ENCODE results near the gene BBOX1. TPM values are rescaled to one million over a fixed set of nuclear protein-coding genes. Genes with fewer than 3 reads are reported as not detected.

BBOX1 gene
- total and polyA plus RNA-seq, 2 donors (not counting 3 experiments of a cell fraction or from before 2014, with no cell fraction given) = not detected

GRCh38 chr11:27011560-27012233, 28.9 kb upstream of the BBOX1 start:
- intact Hi-C loops (cut with micrococcal nuclease) = no loop called here
- FAIRE-seq (no peak), DNase-seq (ENCODE audit: low read depth, low spot score) (no peak)
- no peaks in the 10 kb centered on the region for H3K9me3 ChIP-seq (replicated peaks; ENCODE audit: control insufficient read depth, insufficient read depth, low read length)
- H3K36me3 ChIP-seq (ENCODE audit: control insufficient read depth in 2 of 2, extremely low read depth in 1 of 2, insufficient read depth in 2 of 2, low read length in 2 of 2) = no peaks in the 10 kb centered on the region
- no peak overlapping the region for H2AFZ ChIP-seq (ENCODE audit: low read depth, low read length)
- BruUV-seq (replicated peaks) = no TSS peak
- no peak overlapping the region for H3K27ac ChIP-seq (ENCODE audit: insufficient read depth, low read depth, low read length)
- no peaks in the 10 kb centered on the region for H3K4me1 ChIP-seq (ENCODE audit: control insufficient read depth, extremely low read depth, insufficient read depth, low read length)
- no peaks in the 10 kb centered on the region for H3K79me2 ChIP-seq (ENCODE audit: control insufficient read depth, insufficient read depth, low read length)
- dilution Hi-C loops (cut with MboI; ENCODE audit: extremely low pct_ligation_motif_present, low sequenced_read_pairs) = no loop called here
- H3K9ac ChIP-seq (replicated peaks; ENCODE audit: extremely low read depth, insufficient read depth, low read length) = no peak overlapping the region
- H3K9me1 ChIP-seq (replicated peaks; ENCODE audit: control insufficient read depth, extremely low read depth, insufficient read depth, low read length) = no peaks in the 10 kb centered on the region
- no peaks in the 10 kb centered on the region for H4K20me1 ChIP-seq (replicated peaks; ENCODE audit: control insufficient read depth, extremely low read depth, insufficient read depth, low read length)
- CTCF ChIA-PET = no interaction called here
- no peaks in the 10 kb centered on the region for H3K27me3 ChIP-seq (ENCODE audit: control insufficient read depth in 2 of 2, insufficient read depth in 2 of 2, low read length in 2 of 2)
- H3K4me3 ChIP-seq (replicated peaks in 1 of 3; ENCODE audit: insufficient read depth in 1 of 3, low read depth in 1 of 3, low read length in 3 of 3) = no peak overlapping the region
- POLR2A ChIA-PET = no interaction called here
- TF ChIP-seq MAX (IDR thresholded peaks at IDR 0.05; ENCODE audit: insufficient read depth, insufficient read length) = no peak
- no peak for TF ChIP-seq POLR2AphosphoS5 (IDR thresholded peaks at IDR 0.05; ENCODE audit: insufficient read depth, low read depth, low read length)
- no peak for TF ChIP-seq JUN (IDR thresholded peaks at IDR 0.05; ENCODE audit: borderline replicate concordance, insufficient read depth, insufficient read length, low read depth)
- H3K4me2 ChIP-seq (ENCODE audit: insufficient read depth, low read length) = no peak overlapping the region

DNA sequence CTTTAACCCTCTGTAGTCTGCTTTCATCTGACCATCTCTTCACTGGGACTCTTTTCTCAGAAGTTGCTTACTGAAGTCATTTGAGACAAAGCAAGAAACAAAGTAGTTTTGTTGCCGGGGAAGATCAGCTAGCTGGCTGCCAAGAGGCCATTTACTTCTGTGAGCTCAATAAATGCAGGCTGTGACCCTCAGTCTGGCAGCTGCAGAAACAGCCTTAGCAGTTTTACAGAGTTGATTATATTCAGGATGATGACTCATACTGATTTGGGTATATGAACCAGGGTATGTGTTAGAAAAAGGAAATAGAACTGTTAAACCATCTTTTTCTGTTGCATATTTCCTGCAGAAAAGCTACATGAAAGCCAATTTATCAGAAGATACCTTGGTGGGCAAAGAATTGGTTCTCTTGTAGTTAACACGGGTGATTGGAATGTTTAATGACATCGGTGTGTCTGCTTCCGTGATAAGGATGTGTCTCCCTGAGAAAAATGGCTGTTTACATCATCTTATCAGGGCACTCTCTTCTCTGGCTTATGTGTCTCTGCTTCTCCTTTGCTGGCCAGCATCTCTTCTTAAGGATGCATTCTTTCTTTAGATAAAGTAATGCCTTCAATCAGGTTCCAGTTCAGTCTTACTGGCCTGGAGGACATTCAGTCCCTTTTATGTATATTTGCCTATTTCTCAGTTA, 28.2 kb upstream of the BBOX1 start:
- POLR2A ChIA-PET = no interaction called here
- no peak overlapping the region for H3K9ac ChIP-seq (replicated peaks; ENCODE audit: extremely low read depth, insufficient read depth, low read length)
- no peak for FAIRE-seq

More for the DNA sequence above, 28.2 kb upstream of the BBOX1 start:
- Histone ChIP-seq H3K27me3 (ENCODE audit: control insufficient read depth in 2 of 2, insufficient read depth in 2 of 2, low read length in 2 of 2) (no peaks in the 10 kb centered on the region), H3K4me2 (ENCODE audit: insufficient read depth, low read length) (no peak overlapping the region), H3K4me1 (ENCODE audit: control insufficient read depth, extremely low read depth, insufficient read depth, low read length) (no peaks in the 10 kb centered on the region), H3K36me3 (ENCODE audit: control insufficient read depth in 2 of 2, extremely low read depth in 1 of 2, insufficient read depth in 2 of 2, low read length in 2 of 2) (no peaks in the 10 kb centered on the region), H3K27ac (ENCODE audit: insufficient read depth, low read depth, low read length) (no peak overlapping the region), H3K79me2 (ENCODE audit: control insufficient read depth, insufficient read depth, low read length) (no peaks in the 10 kb centered on the region), H4K20me1 (replicated peaks; ENCODE audit: control insufficient read depth, extremely low read depth, insufficient read depth, low read length) (no peaks in the 10 kb centered on the region), H2AFZ (ENCODE audit: low read depth, low read length) (no peak overlapping the region), H3K9me3 (replicated peaks; ENCODE audit: control insufficient read depth, insufficient read depth, low read length) (no peaks in the 10 kb centered on the region), H3K9me1 (replicated peaks; ENCODE audit: control insufficient read depth, extremely low read depth, insufficient read depth, low read length) (no peaks in the 10 kb centered on the region), H3K4me3 (replicated peaks in 1 of 3; ENCODE audit: insufficient read depth in 1 of 3, low read depth in 1 of 3, low read length in 3 of 3) (no peak overlapping the region)
- CTCF ChIA-PET = no interaction called here
- intact Hi-C loops (cut with micrococcal nuclease) (no loop called here), dilution Hi-C loops (cut with MboI; ENCODE audit: extremely low pct_ligation_motif_present, low sequenced_read_pairs) (no loop called here)
- no peak for TF ChIP-seq MYC (IDR thresholded peaks at IDR 0.05; ENCODE audit: low read depth, low read length)
- TF ChIP-seq POLR2A (IDR thresholded peaks at IDR 0.05; ENCODE audit: low read depth, low read length) = no peak
- TF ChIP-seq GATA2 (IDR thresholded peaks at IDR 0.05; ENCODE audit: insufficient read depth, insufficient read length, low read depth, low read length) = no peak
- TF ChIP-seq POLR2AphosphoS5 (IDR thresholded peaks at IDR 0.05; ENCODE audit: insufficient read depth, low read depth, low read length) = no peak
- TF ChIP-seq, protein P1, sequence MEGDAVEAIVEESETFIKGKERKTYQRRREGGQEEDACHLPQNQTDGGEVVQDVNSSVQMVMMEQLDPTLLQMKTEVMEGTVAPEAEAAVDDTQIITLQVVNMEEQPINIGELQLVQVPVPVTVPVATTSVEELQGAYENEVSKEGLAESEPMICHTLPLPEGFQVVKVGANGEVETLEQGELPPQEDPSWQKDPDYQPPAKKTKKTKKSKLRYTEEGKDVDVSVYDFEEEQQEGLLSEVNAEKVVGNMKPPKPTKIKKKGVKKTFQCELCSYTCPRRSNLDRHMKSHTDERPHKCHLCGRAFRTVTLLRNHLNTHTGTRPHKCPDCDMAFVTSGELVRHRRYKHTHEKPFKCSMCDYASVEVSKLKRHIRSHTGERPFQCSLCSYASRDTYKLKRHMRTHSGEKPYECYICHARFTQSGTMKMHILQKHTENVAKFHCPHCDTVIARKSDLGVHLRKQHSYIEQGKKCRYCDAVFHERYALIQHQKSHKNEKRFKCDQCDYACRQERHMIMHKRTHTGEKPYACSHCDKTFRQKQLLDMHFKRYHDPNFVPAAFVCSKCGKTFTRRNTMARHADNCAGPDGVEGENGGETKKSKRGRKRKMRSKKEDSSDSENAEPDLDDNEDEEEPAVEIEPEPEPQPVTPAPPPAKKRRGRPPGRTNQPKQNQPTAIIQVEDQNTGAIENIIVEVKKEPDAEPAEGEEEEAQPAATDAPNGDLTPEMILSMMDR (IDR thresholded peaks at IDR 0.05; ENCODE audit: extremely low read depth in 1 of 2, insufficient read depth in 1 of 2, low read depth in 1 of 2, low read length in 2 of 2) = no peak
- peak; percentile 19 for TF ChIP-seq FOS (IDR thresholded peaks at IDR 0.05; ENCODE audit: borderline replicate concordance, insufficient read depth, low read length)
- peak; percentile 72 for DNase-seq (ENCODE audit: low read depth, low spot score)
- no TSS peak for BruUV-seq (replicated peaks)
